ENCODE measurements around the gene TMEM269.
A peak's percentile ranks its signal among the peaks of the same experiment; 100 is the strongest.

Gene TMEM269

DNA sequence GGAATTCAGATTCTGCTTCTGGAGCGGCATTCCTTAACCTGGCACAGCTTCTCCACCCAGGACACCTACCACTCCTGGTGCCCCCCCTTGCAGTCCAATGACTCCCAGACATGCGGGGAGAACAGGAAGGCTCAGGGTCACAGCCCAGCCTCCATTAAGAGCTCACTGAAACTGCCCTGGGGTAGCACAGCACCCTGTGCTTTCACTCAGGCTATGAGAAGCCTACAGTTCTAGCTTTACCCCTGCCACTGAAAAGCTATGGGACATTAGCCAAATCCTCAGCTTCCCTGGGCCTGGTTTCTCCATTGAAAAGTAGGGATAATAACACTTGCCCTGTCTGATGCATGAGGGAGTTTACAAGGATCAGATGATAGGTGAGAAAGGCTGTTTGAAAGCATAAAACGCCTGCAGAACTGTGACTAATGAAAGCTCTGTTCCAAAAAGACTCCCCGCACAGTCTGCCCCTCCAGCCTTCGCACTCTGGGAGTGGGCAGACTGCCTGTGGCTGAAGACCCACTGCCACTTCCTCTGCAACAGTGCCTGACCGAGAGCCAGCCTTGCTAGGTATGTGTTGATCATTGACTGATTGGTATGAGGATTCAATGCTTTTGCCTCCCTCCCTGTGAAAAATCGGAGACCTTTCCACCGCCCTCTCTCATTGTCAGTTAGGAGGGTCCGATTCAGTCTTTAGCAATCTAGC is 42.0 kb upstream of the TMEM269 start:
- DNase-seq (ENCODE audit: low spot score) = no peak
- H3K9me3 ChIP-seq (ENCODE audit: severe bottlenecking) = no peaks in the 10 kb centered on the region
- TF ChIP-seq, protein P1, sequence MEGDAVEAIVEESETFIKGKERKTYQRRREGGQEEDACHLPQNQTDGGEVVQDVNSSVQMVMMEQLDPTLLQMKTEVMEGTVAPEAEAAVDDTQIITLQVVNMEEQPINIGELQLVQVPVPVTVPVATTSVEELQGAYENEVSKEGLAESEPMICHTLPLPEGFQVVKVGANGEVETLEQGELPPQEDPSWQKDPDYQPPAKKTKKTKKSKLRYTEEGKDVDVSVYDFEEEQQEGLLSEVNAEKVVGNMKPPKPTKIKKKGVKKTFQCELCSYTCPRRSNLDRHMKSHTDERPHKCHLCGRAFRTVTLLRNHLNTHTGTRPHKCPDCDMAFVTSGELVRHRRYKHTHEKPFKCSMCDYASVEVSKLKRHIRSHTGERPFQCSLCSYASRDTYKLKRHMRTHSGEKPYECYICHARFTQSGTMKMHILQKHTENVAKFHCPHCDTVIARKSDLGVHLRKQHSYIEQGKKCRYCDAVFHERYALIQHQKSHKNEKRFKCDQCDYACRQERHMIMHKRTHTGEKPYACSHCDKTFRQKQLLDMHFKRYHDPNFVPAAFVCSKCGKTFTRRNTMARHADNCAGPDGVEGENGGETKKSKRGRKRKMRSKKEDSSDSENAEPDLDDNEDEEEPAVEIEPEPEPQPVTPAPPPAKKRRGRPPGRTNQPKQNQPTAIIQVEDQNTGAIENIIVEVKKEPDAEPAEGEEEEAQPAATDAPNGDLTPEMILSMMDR (IDR thresholded peaks at IDR 0.05; ENCODE audit: poor library complexity, severe bottlenecking) = no peak
- H3K36me3 ChIP-seq (ENCODE audit: low read depth) = no peaks in the 10 kb centered on the region
- no peaks in the 10 kb centered on the region for H3K27me3 ChIP-seq (ENCODE audit: insufficient read depth, poor library complexity, severe bottlenecking)
- H3K4me1 ChIP-seq (ENCODE audit: insufficient read depth, poor library complexity, severe bottlenecking) = peaks cover 12% of the 10 kb centered on the region
- H3K4me3 ChIP-seq (ENCODE audit: severe bottlenecking) = no peak overlapping the region
- H3K27ac ChIP-seq (ENCODE audit: poor library complexity, severe bottlenecking) = peak overlapping the region; percentile 55
- ATAC-seq (ENCODE audit: low read depth) = peak; percentile 15; the same call in 2 of the 3 replicates

DNA sequence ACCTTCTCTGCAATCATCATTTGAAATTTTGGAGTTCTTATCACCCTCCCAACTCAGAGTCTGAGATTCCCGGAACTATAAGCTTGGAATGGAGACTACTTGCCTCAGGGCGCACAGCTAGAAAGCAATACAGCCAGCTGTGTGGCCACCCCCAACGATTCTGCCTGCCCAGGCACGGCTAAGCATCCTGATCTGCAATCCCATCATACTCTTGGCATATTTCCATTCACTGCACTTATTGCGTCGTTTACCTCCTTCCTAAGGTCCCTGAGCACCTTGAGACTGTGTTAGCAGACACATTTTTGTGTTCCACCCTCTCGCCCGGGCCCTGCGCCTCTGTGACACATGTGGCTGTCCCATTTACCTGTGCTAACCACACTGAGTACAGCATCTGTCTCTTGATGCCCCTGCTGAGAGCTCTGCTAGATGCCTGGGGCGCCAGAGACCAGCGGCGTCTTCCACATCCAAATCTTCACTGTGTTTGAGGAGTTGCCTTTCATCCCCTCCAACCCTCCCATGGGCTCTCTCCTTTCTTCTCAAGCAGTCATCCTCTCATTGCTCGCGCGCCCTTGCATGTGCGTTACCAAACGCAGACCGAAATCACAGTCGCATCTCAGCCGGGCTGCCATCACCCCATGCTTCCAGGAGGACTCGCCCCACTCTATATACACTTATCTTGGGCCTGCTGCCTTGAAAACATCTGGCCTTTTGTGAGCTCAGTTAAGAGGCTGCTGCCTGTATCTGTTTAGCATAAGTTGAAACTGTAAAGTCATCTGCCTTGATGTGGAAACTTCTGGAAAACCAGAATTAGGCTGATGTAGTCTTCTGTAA is 41.3 kb upstream of the TMEM269 start:
- peaks cover 12% of the 10 kb centered on the region for H3K4me1 ChIP-seq (ENCODE audit: insufficient read depth, poor library complexity, severe bottlenecking)
- peak overlapping the region; percentile 55 for H3K27ac ChIP-seq (ENCODE audit: poor library complexity, severe bottlenecking)
- H3K4me3 ChIP-seq (ENCODE audit: severe bottlenecking) = no peak overlapping the region
- DNase-seq (ENCODE audit: low spot score) = no peak
- H3K27me3 ChIP-seq (ENCODE audit: insufficient read depth, poor library complexity, severe bottlenecking) = no peaks in the 10 kb centered on the region
- no peaks in the 10 kb centered on the region for H3K36me3 ChIP-seq (ENCODE audit: low read depth)
- ATAC-seq (ENCODE audit: low read depth) = peak; percentile 85
- TF ChIP-seq, protein P1 (IDR thresholded peaks at IDR 0.05; ENCODE audit: poor library complexity, severe bottlenecking) = no peak
- no peaks in the 10 kb centered on the region for H3K9me3 ChIP-seq (ENCODE audit: severe bottlenecking)

DNA sequence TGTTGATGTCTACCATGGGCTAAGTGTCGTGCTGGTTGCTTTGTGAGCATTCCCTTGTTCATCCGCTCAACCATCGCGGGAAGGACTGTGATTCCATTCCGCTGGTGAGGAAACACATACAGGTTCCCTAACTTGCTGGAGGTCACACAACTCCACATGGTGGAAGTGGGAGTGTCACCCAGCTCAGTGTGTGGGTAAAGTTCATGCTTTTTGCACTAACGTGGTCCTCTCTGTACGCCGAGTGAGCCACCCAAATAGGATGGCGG is 40.7 kb upstream of the TMEM269 start:
- Histone ChIP-seq H3K36me3 (ENCODE audit: low read depth) (no peaks in the 10 kb centered on the region), H3K27ac (ENCODE audit: poor library complexity, severe bottlenecking) (no peak overlapping the region), H3K4me1 (ENCODE audit: insufficient read depth, poor library complexity, severe bottlenecking) (peaks cover 12% of the 10 kb centered on the region), H3K9me3 (ENCODE audit: severe bottlenecking) (no peaks in the 10 kb centered on the region), H3K27me3 (ENCODE audit: insufficient read depth, poor library complexity, severe bottlenecking) (no peaks in the 10 kb centered on the region), H3K4me3 (ENCODE audit: severe bottlenecking) (no peak overlapping the region)
- ATAC-seq (ENCODE audit: low read depth) = no peak
- TF ChIP-seq, protein P1 (IDR thresholded peaks at IDR 0.05; ENCODE audit: poor library complexity, severe bottlenecking) = no peak
- no peak for DNase-seq (ENCODE audit: low spot score)

DNA sequence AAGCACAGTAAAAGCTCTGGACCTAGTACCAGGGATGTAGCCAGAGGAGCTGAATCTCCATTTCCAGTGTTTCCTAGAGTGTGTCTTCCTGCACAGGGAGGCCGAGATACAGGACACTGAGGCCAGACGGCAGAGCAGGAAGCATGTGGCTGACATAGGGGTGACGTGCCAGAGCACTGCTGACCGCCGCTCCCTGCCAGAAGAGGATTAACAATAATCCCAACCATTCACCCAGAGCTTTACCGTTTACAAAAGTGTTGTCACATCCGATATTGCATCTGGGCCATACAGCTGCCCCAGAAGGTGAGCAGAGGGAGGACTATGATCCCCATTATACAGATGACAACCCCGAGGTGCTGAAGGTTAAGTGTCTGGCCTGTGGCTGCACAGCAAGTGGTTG is 38.9 kb upstream of the TMEM269 start:
- Histone ChIP-seq H3K9me3 (ENCODE audit: severe bottlenecking) (no peaks in the 10 kb centered on the region), H3K4me1 (ENCODE audit: insufficient read depth, poor library complexity, severe bottlenecking) (peaks cover 12% of the 10 kb centered on the region), H3K27me3 (ENCODE audit: insufficient read depth, poor library complexity, severe bottlenecking) (no peaks in the 10 kb centered on the region), H3K27ac (ENCODE audit: poor library complexity, severe bottlenecking) (no peak overlapping the region), H3K4me3 (ENCODE audit: severe bottlenecking) (no peak overlapping the region), H3K36me3 (ENCODE audit: low read depth) (peaks cover 6% of the 10 kb centered on the region; the same call in 1 of the 2 replicates)
- ATAC-seq (ENCODE audit: low read depth) (no peak), DNase-seq (ENCODE audit: low spot score) (no peak)
- TF ChIP-seq, protein P1 (IDR thresholded peaks at IDR 0.05; ENCODE audit: poor library complexity, severe bottlenecking) = no peak

Measured in RWPE2 (cell line).